K562 (cell line): ENCODE results near the gene TMEM43. TPM values are rescaled to one million over a fixed set of nuclear protein-coding genes. Genes with fewer than 3 reads are reported as not detected.

Experiments
- ATAC-seq: fragments of 200-7000 bp; cut with Tn5 transposase; 3 replicates; pipeline ENCODE4 v1.9.1; 2020; ENCODE audit warnings: moderate library complexity
- BruUV-seq: library from RNA; stranded (reverse); fragments of 400-500 nt; replicated peaks from 2 replicates; lab custom pipeline; 2021; lab: Mats Ljungman, UMichigan
- CTCF ChIA-PET: fragments of 300-600 bp; formaldehyde crosslinking; extraction: SDS; loops from one replicate; lab custom pipeline; 2021; ENCODE audit warnings: low intra/inter-chr PET ratio; lab: Yijun Ruan, JAX
- POLR2A ChIA-PET: fragments of 300-600, 350-650 bp; sonication (Branson Sonifier 250); formaldehyde crosslinking; extraction: SDS; loops from one replicate; lab custom pipeline; 2021; ENCODE audit warnings: antibody characterized with exemption, inconsistent platforms; lab: Yijun Ruan, JAX
- DNase-seq, 4 experiments: peaks; one replicate each; pipeline versions ENCODE4 v3.0.0 to v3.0.0-alpha.2; 2011 to 2018; ENCODE audit warnings: low spot score in 3 of 4, mixed read lengths in 3 of 4; ENCODE audit errors: extremely low read depth in 1 of 4
- FAIRE-seq: peaks from 2 replicates; lab custom pipeline; 2011; peaks lifted over from hg19 to GRCh38; lab: Jason Lieb, UNC
- H2AFZ ChIP-seq: 2 replicates; pipeline ENCODE4 v1.6.0; 2011; ENCODE audit warnings: low read depth, low read length, control low read depth, inconsistent platforms
- H3K27ac ChIP-seq: fragments of 200-600 bp; 3 replicates; pipeline ENCODE4 v1.8.0; 2011; ENCODE audit warnings: low read depth, mild to moderate bottlenecking, control low read depth, inconsistent platforms, low read length, moderate library complexity, mixed read lengths; ENCODE audit errors: extremely low read depth
- H3K27me3 ChIP-seq, 2 experiments: fragments of 300-600 bp in 1 of 2; 2 replicates in 1 of 2; 3 replicates in 1 of 2; pipeline versions ENCODE4 v1.6.0 to v1.8.0; 2011; ENCODE audit warnings: inconsistent platforms in 2 of 2, low read length in 2 of 2, mild to moderate bottlenecking in 1 of 2, mixed read lengths in 1 of 2, moderate library complexity in 1 of 2; ENCODE audit not compliant: control insufficient read depth in 2 of 2, insufficient read depth in 2 of 2
- H3K36me3 ChIP-seq: fragments of 300-600 bp; 3 replicates; pipeline ENCODE4 v1.8.0; 2011; ENCODE audit warnings: mild to moderate bottlenecking, low read length, inconsistent platforms; ENCODE audit not compliant: control insufficient read depth, insufficient read depth
- H3K4me1 ChIP-seq, 2 experiments: fragments of 200-600 bp in 1 of 2; replicated peaks in 1 of 2; 2 replicates in 1 of 2; 3 replicates in 1 of 2; pipeline versions ENCODE4 v1.5.1 to v1.8.0; 2011; ENCODE audit warnings: inconsistent platforms in 2 of 2, low read length in 2 of 2, mild to moderate bottlenecking in 1 of 2, mixed read lengths in 1 of 2, moderate library complexity in 1 of 2; ENCODE audit not compliant: control insufficient read depth in 2 of 2, insufficient read depth in 2 of 2
- H3K4me2 ChIP-seq: 2 replicates; pipeline ENCODE4 v1.6.1; 2011; ENCODE audit warnings: low read length, control low read depth, inconsistent platforms, mixed read lengths; ENCODE audit not compliant: insufficient read depth
- H3K4me3 ChIP-seq: fragments of 200-600 bp; sonication (generic), shearing (Covaris generic); 2 replicates; pipeline ENCODE4 v1.5.1; 2016; ENCODE audit warnings: control low read depth, inconsistent platforms
- H3K79me2 ChIP-seq: fragments of 200-600 bp; 3 replicates; pipeline ENCODE4 v1.8.0; 2011; ENCODE audit warnings: low read length, inconsistent platforms; ENCODE audit not compliant: control insufficient read depth, insufficient read depth
- H3K9ac ChIP-seq, 2 experiments: 2 replicates each; pipeline versions ENCODE4 v1.6.0 to v1.6.1; 2011; ENCODE audit warnings: low read depth in 2 of 2, low read length in 2 of 2, control low read depth in 1 of 2, inconsistent platforms in 1 of 2, mild to moderate bottlenecking in 1 of 2, mixed read lengths in 1 of 2; ENCODE audit not compliant: insufficient read depth in 1 of 2
- H3K9me1 ChIP-seq: one replicate; pipeline ENCODE4 v1.6.0; 2011; ENCODE audit warnings: inconsistent platforms, mild to moderate bottlenecking, low read length, moderate library complexity; ENCODE audit not compliant: control insufficient read depth, insufficient read depth
- H3K9me3 ChIP-seq: replicated peaks from 2 replicates; pipeline ENCODE4 v1.5.1; 2011; ENCODE audit warnings: low read depth, low read length, inconsistent platforms; ENCODE audit not compliant: control insufficient read depth, insufficient read depth
- H4K20me1 ChIP-seq: replicated peaks from 2 replicates; pipeline ENCODE4 v1.6.1; 2011; ENCODE audit warnings: low read length, inconsistent platforms, mixed read lengths; ENCODE audit not compliant: control insufficient read depth, insufficient read depth
- ARID3A ChIP-seq: IDR thresholded peaks from 2 replicates; pipeline ENCODE4 v1.6.1; 2012; ENCODE audit warnings: low read depth, low read length, improper control_type of control experiment, borderline replicate concordance
- BRD4 ChIP-seq: fragments of 200-600 bp; sonication (generic); IDR thresholded peaks from 2 replicates; pipeline ENCODE4 v1.6.1; 2017; ENCODE audit warnings: inconsistent platforms
- CHCHD3 ChIP-seq: fragments of 250-450 bp; sonication (Bioruptor Pico); IDR thresholded peaks from 2 replicates; pipeline ENCODE4 v2.1.2; 2022; ENCODE audit warnings: mild to moderate bottlenecking
- CREB1 ChIP-seq, 2 experiments: sonication (generic) in 1 of 2; formaldehyde crosslinking in 1 of 2; IDR thresholded peaks; 2 replicates each; pipeline versions ENCODE4 v1.6.1 to v1.8.0; 2012 to 2022; ENCODE audit warnings: inconsistent platforms in 1 of 2, mild to moderate bottlenecking in 1 of 2, missing genetic modification reagents in 1 of 2, moderate library complexity in 1 of 2
- E2F5 ChIP-seq: sonication (generic); formaldehyde crosslinking; IDR thresholded peaks from 2 replicates; pipeline ENCODE4 v1.8.0; 2022; ENCODE audit warnings: mild to moderate bottlenecking, missing genetic modification reagents
- HDAC2 ChIP-seq: fragments of 450-650 bp; IDR thresholded peaks from 2 replicates; pipeline ENCODE4 v1.6.1; 2016; ENCODE audit warnings: mild to moderate bottlenecking
- HMBOX1 ChIP-seq: sonication (generic); IDR thresholded peaks from 2 replicates; pipeline ENCODE4 v1.6.1; 2016
- KDM4B ChIP-seq, 2 experiments: fragments of 450-650 bp in 1 of 2; sonication (generic) in 1 of 2; IDR thresholded peaks; 2 replicates each; pipeline ENCODE4 v1.6.1; 2016 to 2017; ENCODE audit warnings: borderline replicate concordance in 2 of 2, antibody characterized with exemption in 1 of 2, low read depth in 1 of 2, mild to moderate bottlenecking in 1 of 2
- MCM3 ChIP-seq: fragments of 450-650 bp; IDR thresholded peaks from 2 replicates; pipeline ENCODE4 v1.6.1; 2016
- MEF2D ChIP-seq: conservative IDR thresholded peaks from 2 replicates; pipeline ENCODE4 v1.6.1; 2016; ENCODE audit warnings: low read depth, missing genetic modification characterization, missing compliant biosample characterization
- TRIM25 ChIP-seq: fragments of 450-650 bp; IDR thresholded peaks from 2 replicates; pipeline ENCODE4 v1.7.0; 2016; ENCODE audit warnings: borderline replicate concordance
- XRCC5 ChIP-seq: fragments of 200-400 bp; formaldehyde crosslinking; IDR thresholded peaks from 2 replicates; pipeline ENCODE4 v1.6.1; 2017; ENCODE audit warnings: low read depth, mild to moderate bottlenecking, low read length
- ZNF3 ChIP-seq: fragments of 250-450 bp; sonication (Bioruptor Pico); IDR thresholded peaks from 2 replicates; pipeline ENCODE4 v1.5.0; 2021; ENCODE audit warnings: mild to moderate bottlenecking, moderate library complexity
- WGBS: fragments of 100-300 bp; shearing (Covaris generic); methylation state at CpG from one replicate; pipeline ENCODE4 v1.1.6; 2016; ENCODE audit warnings: low coverage, mixed read lengths; ENCODE audit not compliant: insufficient coverage; ENCODE audit errors: missing lambda C conversion rate; 5-methylcytosine and 5-hydroxymethylcytosine counted together
- in situ Hi-C: fragments of 300-500 bp; cut with MboI; formaldehyde crosslinking; loops from 4 replicates; pipeline ENCODE4 v1.15.0; 2018; ENCODE audit warnings: inconsistent platforms, mixed read lengths
- intact Hi-C: fragments of 100-400 bp; cut with micrococcal nuclease; formaldehyde crosslinking; loops from 2 replicates; pipeline ENCODE4 v1.14.2; 2022
- polyA plus RNA-seq, 8 experiments: library from polyadenylated mRNA; depleted of rRNA in 4 of 8; stranded (reverse) in 5 of 8; unstranded in 3 of 8; fragments of >200 nt; fragmentation: Nextera tagmentation in 2 of 8; fragmentation: Illumina TruSeq in 1 of 8; extraction: Ambion mirVana in 2 of 8; extraction: Trizol in 1 of 8; gene quantifications; 2 replicates each; pipeline versions ENCODE4 v1.2.1 to v1.2.3, GENCODE V29; 2011 to 2014; ENCODE audit warnings: inconsistent platforms in 1 of 8, missing spikeins in 1 of 8
- total RNA-seq, 7 experiments: library from RNA; depleted of rRNA in 6 of 7; stranded (reverse); fragments of >200 nt in 6 of 7; fragmentation: Illumina TruSeq in 2 of 7; extraction: Trizol in 2 of 7; gene quantifications; 2 replicates each; pipeline versions ENCODE4 v1.2.1 to v1.2.3, GENCODE V29; 2011 to 2021; ENCODE audit warnings: low replicate concordance in 1 of 7

The TMEM43 gene
- total and polyA plus RNA-seq, 9 of the 15 experiments (the other 6 are each of a cell fraction or from before 2014, with no cell fraction given), result 16.7 to 46.1 (median 35.7) TPM

GRCh38 chr3:14166877-14167603, 42.2 kb downstream of the TMEM43 start:
- Histone ChIP-seq H3K9ac (no peak overlapping the region), H3K9me1 (no peaks in the 10 kb centered on the region), H4K20me1 (no peaks in the 10 kb centered on the region), H3K27ac (no peak overlapping the region), H3K4me3 (no peak overlapping the region), H3K27me3 (no peaks in the 10 kb centered on the region), H3K4me2 (no peak overlapping the region), H3K4me1 (no peaks in the 10 kb centered on the region), H3K9me3 (peaks cover 7% of the 10 kb centered on the region; the same call in 1 of the 2 replicates), H3K79me2 (no peaks in the 10 kb centered on the region), H3K36me3 (peaks cover 95% of the 10 kb centered on the region), H2AFZ (no peak overlapping the region)
- FAIRE-seq, result no peak
- in situ Hi-C loops (no loop called here), intact Hi-C loops (no loop called here)
- ATAC-seq, result no peak
- 94% methylated on average over 9 of the region's 9 CpGs for WGBS
- ChIA-PET POLR2A (interaction anchor here (0.6 to 3.4 kb wide), 6 partner anchors 8 to 22 kb away, joined by 3 to 15 read pairs (median 3); partner anchors contain the start of genes LSM3 and XPC), CTCF (no interaction called here)
- no peak for DNase-seq
- BruUV-seq, result no TSS peak
- TF ChIP-seq KDM4B (IDR thresholded peaks at IDR 0.05; ENCODE audit: borderline replicate concordance in 2 of 2, low read depth in 1 of 2) (no peak), CHCHD3 (CRISPR knock-in tag) (no peak), TRIM25 (no peak), HDAC2 (no peak), ZNF3 (CRISPR knock-in tag) (no peak), E2F5 (no peak), MEF2D (no peak), BRD4 (no peak), XRCC5 (no peak), MCM3 (no peak), CREB1 (IDR thresholded peaks at IDR 0.05) (no peak), CREB1 (CRISPR knock-in tag; IDR thresholded peaks at IDR 0.05) (no peak), ARID3A (no peak), HMBOX1 (no peak)
